GM21528 (cell line): ENCODE measurements around the gene MNS1.
"Not testable (repeated sequence)": the region's sequence is repeated elsewhere in the genome, so short reads cannot be mapped to it uniquely, and the experiment has no call there.

Experiments used
- ATAC-seq: cut with Tn5 transposase; IDR thresholded peaks from one replicate; pipeline ENCODE4 v1.9.1; 2021; ENCODE audit warnings: mild to moderate bottlenecking, moderate library complexity; ENCODE audit not compliant: unreplicated experiment, low FRiP score

Gene MNS1

GRCh38 chr15:56464893-56465520 lies at the start of gene MNS1:
TSS of gene MNS1 (minus strand) at chr15:56465137. CDS start at chr15:56464972, 165 bp downstream.
- peak; percentile 98 for ATAC-seq

GRCh38 chr15:56496635-56497034 lies 31.7 kb upstream of the MNS1 start:
- no peak for ATAC-seq

GRCh38 chr15:56495533-56495932 lies 30.6 kb upstream of the MNS1 start:
- no peak for ATAC-seq

GRCh38 chr15:56495053-56495452 lies 30.1 kb upstream of the MNS1 start:
- no peak for ATAC-seq

- no peak for ATAC-seq
Measured at GRCh38 chr15:56492791-56493555, 28.0 kb upstream of the MNS1 start.

GRCh38 chr15:56492236-56492635 lies 27.3 kb upstream of the MNS1 start:
- no peak for ATAC-seq

GRCh38 chr15:56491110-56491722 lies 26.3 kb upstream of the MNS1 start:
- ATAC-seq = no peak

- ATAC-seq = no peak
Measured at GRCh38 chr15:56490461-56490860, 25.5 kb upstream of the MNS1 start.

GRCh38 chr15:56486206-56486605 lies 21.3 kb upstream of the MNS1 start:
- ATAC-seq = not testable (repeated sequence)

- ATAC-seq = not testable (repeated sequence)
Measured at GRCh38 chr15:56485426-56485825, 20.5 kb upstream of the MNS1 start.

- no peak for ATAC-seq
Measured at GRCh38 chr15:56484287-56484686, 19.4 kb upstream of the MNS1 start.

- no peak for ATAC-seq
Measured at GRCh38 chr15:56475351-56475750, 10.4 kb upstream of the MNS1 start.

GRCh38 chr15:56473017-56473416 lies 8.1 kb upstream of the MNS1 start:
- ATAC-seq = no peak

GRCh38 chr15:56472278-56472677 lies 7.3 kb upstream of the MNS1 start:
- no peak for ATAC-seq

- ATAC-seq = no peak
Measured at GRCh38 chr15:56471440-56472069, 6.6 kb upstream of the MNS1 start.

- ATAC-seq = no peak
Measured at GRCh38 chr15:56469483-56469882, 4.5 kb upstream of the MNS1 start.

- peak; percentile 56 for ATAC-seq
Measured at GRCh38 chr15:56468401-56468800, 3.5 kb upstream of the MNS1 start.

GRCh38 chr15:56467616-56468015 lies 2.7 kb upstream of the MNS1 start:
- ATAC-seq = no peak

GRCh38 chr15:56460947-56461346 lies 4.0 kb downstream of the MNS1 start:
- ATAC-seq = no peak

GRCh38 chr15:56460071-56460470 lies 4.9 kb downstream of the MNS1 start:
- ATAC-seq = no peak

- ATAC-seq = no peak
Measured at GRCh38 chr15:56459096-56459495, 5.8 kb downstream of the MNS1 start.
